Coronary artery (tissue), 2 donors: ENCODE results near the gene AUH.

ENCODE experiments used
- DNase-seq: peaks from one replicate; pipeline ENCODE4 v3.0.0-alpha.2; 2017; ENCODE audit warnings: low spot score
- H3K27ac ChIP-seq, 2 donors: fragments of 200-600 bp; sonication (generic); one replicate each; pipeline ENCODE4 v1.5.1; 2016 to 2019
- H3K4me3 ChIP-seq: fragments of 200-600 bp; sonication (generic); 2 replicates; pipeline ENCODE4 v1.5.1; 2016; ENCODE audit warnings: mild to moderate bottlenecking, moderate library complexity
- TF ChIP-seq, protein P1 (sequence below): fragments of 200-600 bp; sonication (generic); IDR thresholded peaks from one replicate; pipeline ENCODE4 v1.5.1; 2019; ENCODE audit warnings: antibody characterized with exemption

Gene AUH

GRCh38 chr9:91285729-91286353 lies 75.9 kb downstream of the AUH start:
- no peak for DNase-seq
- Histone ChIP-seq H3K4me3 (no peak overlapping the region), H3K27ac (no peak overlapping the region)
- TF ChIP-seq, protein P1, sequence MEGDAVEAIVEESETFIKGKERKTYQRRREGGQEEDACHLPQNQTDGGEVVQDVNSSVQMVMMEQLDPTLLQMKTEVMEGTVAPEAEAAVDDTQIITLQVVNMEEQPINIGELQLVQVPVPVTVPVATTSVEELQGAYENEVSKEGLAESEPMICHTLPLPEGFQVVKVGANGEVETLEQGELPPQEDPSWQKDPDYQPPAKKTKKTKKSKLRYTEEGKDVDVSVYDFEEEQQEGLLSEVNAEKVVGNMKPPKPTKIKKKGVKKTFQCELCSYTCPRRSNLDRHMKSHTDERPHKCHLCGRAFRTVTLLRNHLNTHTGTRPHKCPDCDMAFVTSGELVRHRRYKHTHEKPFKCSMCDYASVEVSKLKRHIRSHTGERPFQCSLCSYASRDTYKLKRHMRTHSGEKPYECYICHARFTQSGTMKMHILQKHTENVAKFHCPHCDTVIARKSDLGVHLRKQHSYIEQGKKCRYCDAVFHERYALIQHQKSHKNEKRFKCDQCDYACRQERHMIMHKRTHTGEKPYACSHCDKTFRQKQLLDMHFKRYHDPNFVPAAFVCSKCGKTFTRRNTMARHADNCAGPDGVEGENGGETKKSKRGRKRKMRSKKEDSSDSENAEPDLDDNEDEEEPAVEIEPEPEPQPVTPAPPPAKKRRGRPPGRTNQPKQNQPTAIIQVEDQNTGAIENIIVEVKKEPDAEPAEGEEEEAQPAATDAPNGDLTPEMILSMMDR, result no peak

DNA sequence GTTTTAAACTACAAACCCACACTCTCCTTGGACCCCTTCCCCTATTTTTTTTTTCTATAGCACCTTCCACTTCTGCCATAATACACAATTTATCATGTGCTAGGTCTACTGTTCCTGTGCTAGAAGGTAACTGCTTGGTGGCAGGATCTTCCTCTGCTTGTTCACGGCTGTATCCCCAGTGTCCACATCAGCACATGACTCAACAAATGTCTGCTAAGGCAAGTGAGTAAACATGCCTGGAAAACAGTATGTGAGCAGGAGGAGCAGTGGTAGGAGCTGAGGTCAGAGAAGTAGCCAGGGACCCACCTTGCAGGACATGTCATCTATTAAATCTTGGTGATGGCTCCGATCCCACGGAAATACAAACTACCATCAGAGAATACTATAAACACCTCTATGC lies 79.4 kb downstream of the AUH start:
- H3K27ac ChIP-seq, result no peak overlapping the region
- TF ChIP-seq, protein P1, result no peak
- no peak overlapping the region for H3K4me3 ChIP-seq
- no peak for DNase-seq

DNA sequence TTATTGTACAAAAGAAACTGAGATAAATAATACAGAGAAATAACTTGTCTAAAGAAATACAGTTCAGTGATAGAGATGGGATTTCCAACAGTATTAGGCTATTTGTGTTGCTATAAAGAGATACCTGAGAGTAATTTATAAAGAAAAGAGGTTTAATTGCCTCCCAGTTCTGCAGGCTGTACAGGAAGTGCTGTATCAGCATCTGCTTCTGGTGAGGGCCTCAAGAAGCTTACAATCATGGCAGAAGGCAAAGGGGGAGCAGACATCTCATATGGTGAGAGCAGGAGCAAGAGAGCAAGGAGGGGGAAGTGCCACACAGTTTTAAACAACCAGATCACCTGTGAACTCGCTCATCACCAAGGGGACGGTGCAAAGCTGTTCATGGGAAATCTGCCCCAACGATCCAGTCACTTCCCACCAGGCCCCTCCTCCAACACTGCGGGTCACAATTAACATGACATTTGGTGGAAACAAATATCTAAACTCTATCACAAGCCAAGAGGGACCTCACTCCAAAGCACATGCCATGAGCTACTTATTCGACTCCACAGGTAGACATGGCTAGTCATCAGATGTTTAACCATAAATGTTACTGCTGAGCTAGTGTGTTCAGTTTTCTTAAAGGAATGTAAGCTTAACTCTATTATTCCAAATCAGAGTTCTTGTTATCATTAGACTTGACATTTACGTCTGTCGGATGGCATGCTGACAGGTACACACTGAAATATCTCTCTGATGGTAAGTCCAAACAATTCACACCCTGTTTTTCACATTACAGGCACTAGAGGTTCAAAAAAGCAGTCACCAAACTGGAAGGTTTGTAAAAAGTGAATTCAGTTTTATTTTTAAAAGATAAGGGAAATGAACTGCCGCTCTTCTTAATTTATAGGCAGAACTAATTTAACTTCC lies 82.2 kb downstream of the AUH start:
- no peak for DNase-seq
- no peak overlapping the region for H3K27ac ChIP-seq
- no peak overlapping the region for H3K4me3 ChIP-seq
- TF ChIP-seq, protein P1, result no peak

GRCh38 chr9:91276513-91276912 lies 85.2 kb downstream of the AUH start:
- H3K4me3 ChIP-seq, result no peak overlapping the region
- TF ChIP-seq, protein P1, result no peak
- no peak for DNase-seq
- H3K27ac ChIP-seq, result no peak overlapping the region

DNA sequence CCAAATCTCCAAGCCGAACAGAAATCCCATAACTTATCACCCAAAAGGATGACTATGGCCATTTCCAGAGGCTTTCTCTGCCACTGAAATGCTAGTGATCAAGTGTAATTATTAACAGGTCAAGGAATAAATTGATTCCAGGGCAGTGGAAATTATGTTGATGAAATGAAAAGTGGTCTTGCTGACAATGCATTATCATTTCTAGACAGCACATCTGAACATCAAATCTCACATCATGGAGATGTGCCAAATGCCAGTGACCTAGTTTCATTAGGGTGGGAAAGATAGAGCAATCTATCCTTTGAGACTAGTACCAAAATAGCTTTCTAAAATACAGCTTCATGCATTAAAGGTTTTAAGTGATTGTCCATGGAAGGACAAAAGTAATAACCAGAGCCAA lies 86.1 kb downstream of the AUH start:
- TF ChIP-seq, protein P1, result no peak
- no peak overlapping the region for H3K27ac ChIP-seq
- no peak overlapping the region for H3K4me3 ChIP-seq
- no peak for DNase-seq

GRCh38 chr9:91274949-91275492 lies 86.7 kb downstream of the AUH start:
- Histone ChIP-seq H3K4me3 (no peak overlapping the region), H3K27ac (no peak overlapping the region)
- DNase-seq, result no peak
- TF ChIP-seq, protein P1, result no peak
